HL-60 (cell line): Measurements from ENCODE around the gene C2orf15.

Experiments used
- DNase-seq, 2 experiments: peaks; one replicate each; pipeline ENCODE4 v3.0.0-alpha.2; 2010 to 2020; ENCODE audit warnings: low read depth in 1 of 2, low spot score in 1 of 2
- H3K27ac ChIP-seq: fragments of 250-450 bp; sonication (Bioruptor Pico); replicated peaks from 2 replicates; pipeline ENCODE4 v1.5.1; 2020; ENCODE audit warnings: mild to moderate bottlenecking, moderate library complexity
- H3K27me3 ChIP-seq: fragments of 250-450 bp; sonication (Bioruptor Pico); 2 replicates; pipeline ENCODE4 v1.5.1; 2021; ENCODE audit warnings: mild to moderate bottlenecking, moderate library complexity; ENCODE audit not compliant: insufficient read depth, poor library complexity, severe bottlenecking
- H3K4me3 ChIP-seq: replicated peaks from 2 replicates; pipeline ENCODE4 v1.5.1; 2011; ENCODE audit warnings: mild to moderate bottlenecking, control low read depth, low read length; ENCODE audit not compliant: insufficient read depth
- GABPA ChIP-seq: IDR thresholded peaks from 2 replicates; pipeline ENCODE4 v1.6.1; 2012; ENCODE audit warnings: low read depth
- POLR2AphosphoS5 ChIP-seq: IDR thresholded peaks from 2 replicates; pipeline ENCODE4 v1.6.1; 2012; ENCODE audit warnings: low read depth
- SPI1 ChIP-seq: IDR thresholded peaks from 2 replicates; pipeline ENCODE4 v1.6.1; 2012; ENCODE audit warnings: low read depth, mild to moderate bottlenecking, borderline replicate concordance
- TF ChIP-seq, protein P1 (sequence below): IDR thresholded peaks from 2 replicates; pipeline ENCODE4 v1.6.1; 2012; ENCODE audit warnings: low read depth; ENCODE audit not compliant: insufficient replicate concordance
- TF ChIP-seq, protein P2 (sequence below): IDR thresholded peaks from one replicate; pipeline ENCODE4 v1.5.1; 2011; ENCODE audit warnings: low read length, control low read depth, inconsistent platforms; ENCODE audit not compliant: insufficient read depth

C2orf15 gene

DNA sequence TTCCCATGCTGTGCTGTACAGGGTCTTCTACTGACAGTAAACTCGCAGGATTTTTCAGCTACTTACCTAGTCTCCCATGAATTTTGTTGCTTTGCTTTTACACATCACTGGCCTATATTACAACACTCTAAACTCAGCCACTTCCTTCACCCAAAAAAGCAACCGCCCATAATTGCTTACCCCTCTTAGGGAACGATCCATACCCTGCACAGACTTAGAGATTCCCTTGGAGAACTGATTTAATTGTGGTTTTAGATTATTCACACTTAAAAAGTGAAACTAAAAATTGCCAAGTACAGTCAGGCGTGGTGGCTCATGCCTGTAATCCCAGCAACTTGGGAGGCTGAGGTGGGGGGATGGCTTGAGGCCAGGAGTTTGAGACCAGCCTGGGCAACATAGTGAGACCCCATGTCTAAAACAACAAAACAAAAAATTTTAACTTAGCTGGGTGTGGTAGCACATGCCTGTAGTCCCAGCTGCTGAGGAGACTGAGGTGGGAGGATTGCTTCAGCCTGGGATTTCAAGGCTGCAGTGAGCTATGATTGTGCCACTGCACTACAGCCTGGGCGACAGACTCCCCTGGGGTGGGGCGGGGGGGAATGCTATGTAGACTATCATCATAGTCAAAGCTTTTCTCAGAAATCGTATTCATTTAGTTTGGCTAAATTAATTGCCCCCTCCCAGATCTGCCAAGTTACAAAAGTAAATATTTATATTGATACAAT lies 58.7 kb downstream of the C2orf15 start:
- no peak overlapping the region for H3K27ac ChIP-seq
- no peaks in the 10 kb centered on the region for H3K27me3 ChIP-seq
- DNase-seq: no peak
- TF ChIP-seq, protein P1, sequence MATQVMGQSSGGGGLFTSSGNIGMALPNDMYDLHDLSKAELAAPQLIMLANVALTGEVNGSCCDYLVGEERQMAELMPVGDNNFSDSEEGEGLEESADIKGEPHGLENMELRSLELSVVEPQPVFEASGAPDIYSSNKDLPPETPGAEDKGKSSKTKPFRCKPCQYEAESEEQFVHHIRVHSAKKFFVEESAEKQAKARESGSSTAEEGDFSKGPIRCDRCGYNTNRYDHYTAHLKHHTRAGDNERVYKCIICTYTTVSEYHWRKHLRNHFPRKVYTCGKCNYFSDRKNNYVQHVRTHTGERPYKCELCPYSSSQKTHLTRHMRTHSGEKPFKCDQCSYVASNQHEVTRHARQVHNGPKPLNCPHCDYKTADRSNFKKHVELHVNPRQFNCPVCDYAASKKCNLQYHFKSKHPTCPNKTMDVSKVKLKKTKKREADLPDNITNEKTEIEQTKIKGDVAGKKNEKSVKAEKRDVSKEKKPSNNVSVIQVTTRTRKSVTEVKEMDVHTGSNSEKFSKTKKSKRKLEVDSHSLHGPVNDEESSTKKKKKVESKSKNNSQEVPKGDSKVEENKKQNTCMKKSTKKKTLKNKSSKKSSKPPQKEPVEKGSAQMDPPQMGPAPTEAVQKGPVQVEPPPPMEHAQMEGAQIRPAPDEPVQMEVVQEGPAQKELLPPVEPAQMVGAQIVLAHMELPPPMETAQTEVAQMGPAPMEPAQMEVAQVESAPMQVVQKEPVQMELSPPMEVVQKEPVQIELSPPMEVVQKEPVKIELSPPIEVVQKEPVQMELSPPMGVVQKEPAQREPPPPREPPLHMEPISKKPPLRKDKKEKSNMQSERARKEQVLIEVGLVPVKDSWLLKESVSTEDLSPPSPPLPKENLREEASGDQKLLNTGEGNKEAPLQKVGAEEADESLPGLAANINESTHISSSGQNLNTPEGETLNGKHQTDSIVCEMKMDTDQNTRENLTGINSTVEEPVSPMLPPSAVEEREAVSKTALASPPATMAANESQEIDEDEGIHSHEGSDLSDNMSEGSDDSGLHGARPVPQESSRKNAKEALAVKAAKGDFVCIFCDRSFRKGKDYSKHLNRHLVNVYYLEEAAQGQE: no peak
- TF ChIP-seq GABPA: no peak
- no peak for TF ChIP-seq SPI1
- TF ChIP-seq, protein P2, sequence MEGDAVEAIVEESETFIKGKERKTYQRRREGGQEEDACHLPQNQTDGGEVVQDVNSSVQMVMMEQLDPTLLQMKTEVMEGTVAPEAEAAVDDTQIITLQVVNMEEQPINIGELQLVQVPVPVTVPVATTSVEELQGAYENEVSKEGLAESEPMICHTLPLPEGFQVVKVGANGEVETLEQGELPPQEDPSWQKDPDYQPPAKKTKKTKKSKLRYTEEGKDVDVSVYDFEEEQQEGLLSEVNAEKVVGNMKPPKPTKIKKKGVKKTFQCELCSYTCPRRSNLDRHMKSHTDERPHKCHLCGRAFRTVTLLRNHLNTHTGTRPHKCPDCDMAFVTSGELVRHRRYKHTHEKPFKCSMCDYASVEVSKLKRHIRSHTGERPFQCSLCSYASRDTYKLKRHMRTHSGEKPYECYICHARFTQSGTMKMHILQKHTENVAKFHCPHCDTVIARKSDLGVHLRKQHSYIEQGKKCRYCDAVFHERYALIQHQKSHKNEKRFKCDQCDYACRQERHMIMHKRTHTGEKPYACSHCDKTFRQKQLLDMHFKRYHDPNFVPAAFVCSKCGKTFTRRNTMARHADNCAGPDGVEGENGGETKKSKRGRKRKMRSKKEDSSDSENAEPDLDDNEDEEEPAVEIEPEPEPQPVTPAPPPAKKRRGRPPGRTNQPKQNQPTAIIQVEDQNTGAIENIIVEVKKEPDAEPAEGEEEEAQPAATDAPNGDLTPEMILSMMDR: no peak
- TF ChIP-seq POLR2AphosphoS5: no peak
- no peak overlapping the region for H3K4me3 ChIP-seq
